A549 (cell line): Measurements from ENCODE around the gene MED12L.

Source experiments
- BHLHE40 ChIP-seq: IDR thresholded peaks from 2 replicates; pipeline ENCODE4 v1.6.1; 2012; ENCODE audit warnings: low read depth, low read length, inconsistent platforms
- HOXA7 ChIP-seq: fragments of 250-450 bp; sonication (Bioruptor Pico); IDR thresholded peaks from 2 replicates; pipeline ENCODE4 v1.5.0; 2020; ENCODE audit warnings: mild to moderate bottlenecking, moderate library complexity
- MYC ChIP-seq: IDR thresholded peaks from 2 replicates; pipeline ENCODE4 v1.6.1; 2012; ENCODE audit warnings: mild to moderate bottlenecking, inconsistent platforms, low read length, improper control_type of control experiment, borderline replicate concordance
- NPAS2 ChIP-seq: fragments of 250-450 bp; sonication (Bioruptor Pico); IDR thresholded peaks from 2 replicates; pipeline ENCODE4 v1.8.0; 2022; ENCODE audit warnings: mild to moderate bottlenecking, moderate library complexity, borderline replicate concordance
- TF ChIP-seq, protein P1 (sequence below): fragments of >200 bp; sonication (Bioruptor Twin); formaldehyde crosslinking; IDR thresholded peaks from 3 replicates; pipeline ENCODE4 v1.5.1; 2016
- TF ChIP-seq, protein P2 (sequence below): fragments of 200-600 bp; sonication (generic); IDR thresholded peaks from 2 replicates; pipeline ENCODE4 v1.6.1; 2016; ENCODE audit warnings: antibody characterized with exemption, mild to moderate bottlenecking, moderate library complexity
- TF ChIP-seq, protein P3 (sequence below): IDR thresholded peaks from 2 replicates; pipeline ENCODE4 v1.6.1; 2012

DNA sequence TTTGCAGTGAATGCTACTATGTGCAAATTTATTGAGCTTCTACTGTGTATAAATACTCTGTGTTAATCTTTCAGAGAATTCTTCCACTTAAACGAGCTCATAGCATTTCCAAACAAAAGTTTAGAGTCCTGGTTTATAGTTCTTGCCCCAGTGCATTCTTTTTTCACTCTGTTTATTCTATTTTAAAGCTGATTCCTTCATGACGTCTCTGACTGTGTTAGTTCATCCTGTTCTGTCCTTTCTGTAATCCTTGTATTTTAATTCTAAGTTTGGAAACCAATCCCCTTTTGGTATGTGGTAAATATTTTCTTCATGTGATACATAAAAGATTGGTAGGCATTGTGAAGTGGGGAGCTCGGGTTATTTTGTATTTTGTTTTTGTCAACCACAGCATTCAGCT lies 174.2 kb downstream of the MED12L start:
- TF ChIP-seq BHLHE40: no peak
- TF ChIP-seq, protein P1, sequence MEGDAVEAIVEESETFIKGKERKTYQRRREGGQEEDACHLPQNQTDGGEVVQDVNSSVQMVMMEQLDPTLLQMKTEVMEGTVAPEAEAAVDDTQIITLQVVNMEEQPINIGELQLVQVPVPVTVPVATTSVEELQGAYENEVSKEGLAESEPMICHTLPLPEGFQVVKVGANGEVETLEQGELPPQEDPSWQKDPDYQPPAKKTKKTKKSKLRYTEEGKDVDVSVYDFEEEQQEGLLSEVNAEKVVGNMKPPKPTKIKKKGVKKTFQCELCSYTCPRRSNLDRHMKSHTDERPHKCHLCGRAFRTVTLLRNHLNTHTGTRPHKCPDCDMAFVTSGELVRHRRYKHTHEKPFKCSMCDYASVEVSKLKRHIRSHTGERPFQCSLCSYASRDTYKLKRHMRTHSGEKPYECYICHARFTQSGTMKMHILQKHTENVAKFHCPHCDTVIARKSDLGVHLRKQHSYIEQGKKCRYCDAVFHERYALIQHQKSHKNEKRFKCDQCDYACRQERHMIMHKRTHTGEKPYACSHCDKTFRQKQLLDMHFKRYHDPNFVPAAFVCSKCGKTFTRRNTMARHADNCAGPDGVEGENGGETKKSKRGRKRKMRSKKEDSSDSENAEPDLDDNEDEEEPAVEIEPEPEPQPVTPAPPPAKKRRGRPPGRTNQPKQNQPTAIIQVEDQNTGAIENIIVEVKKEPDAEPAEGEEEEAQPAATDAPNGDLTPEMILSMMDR: no peak
- TF ChIP-seq HOXA7 (CRISPR knock-in tag): no peak
- no peak for TF ChIP-seq NPAS2 (CRISPR knock-in tag)
- TF ChIP-seq, protein P2, sequence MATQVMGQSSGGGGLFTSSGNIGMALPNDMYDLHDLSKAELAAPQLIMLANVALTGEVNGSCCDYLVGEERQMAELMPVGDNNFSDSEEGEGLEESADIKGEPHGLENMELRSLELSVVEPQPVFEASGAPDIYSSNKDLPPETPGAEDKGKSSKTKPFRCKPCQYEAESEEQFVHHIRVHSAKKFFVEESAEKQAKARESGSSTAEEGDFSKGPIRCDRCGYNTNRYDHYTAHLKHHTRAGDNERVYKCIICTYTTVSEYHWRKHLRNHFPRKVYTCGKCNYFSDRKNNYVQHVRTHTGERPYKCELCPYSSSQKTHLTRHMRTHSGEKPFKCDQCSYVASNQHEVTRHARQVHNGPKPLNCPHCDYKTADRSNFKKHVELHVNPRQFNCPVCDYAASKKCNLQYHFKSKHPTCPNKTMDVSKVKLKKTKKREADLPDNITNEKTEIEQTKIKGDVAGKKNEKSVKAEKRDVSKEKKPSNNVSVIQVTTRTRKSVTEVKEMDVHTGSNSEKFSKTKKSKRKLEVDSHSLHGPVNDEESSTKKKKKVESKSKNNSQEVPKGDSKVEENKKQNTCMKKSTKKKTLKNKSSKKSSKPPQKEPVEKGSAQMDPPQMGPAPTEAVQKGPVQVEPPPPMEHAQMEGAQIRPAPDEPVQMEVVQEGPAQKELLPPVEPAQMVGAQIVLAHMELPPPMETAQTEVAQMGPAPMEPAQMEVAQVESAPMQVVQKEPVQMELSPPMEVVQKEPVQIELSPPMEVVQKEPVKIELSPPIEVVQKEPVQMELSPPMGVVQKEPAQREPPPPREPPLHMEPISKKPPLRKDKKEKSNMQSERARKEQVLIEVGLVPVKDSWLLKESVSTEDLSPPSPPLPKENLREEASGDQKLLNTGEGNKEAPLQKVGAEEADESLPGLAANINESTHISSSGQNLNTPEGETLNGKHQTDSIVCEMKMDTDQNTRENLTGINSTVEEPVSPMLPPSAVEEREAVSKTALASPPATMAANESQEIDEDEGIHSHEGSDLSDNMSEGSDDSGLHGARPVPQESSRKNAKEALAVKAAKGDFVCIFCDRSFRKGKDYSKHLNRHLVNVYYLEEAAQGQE: no peak
- TF ChIP-seq, protein P3, sequence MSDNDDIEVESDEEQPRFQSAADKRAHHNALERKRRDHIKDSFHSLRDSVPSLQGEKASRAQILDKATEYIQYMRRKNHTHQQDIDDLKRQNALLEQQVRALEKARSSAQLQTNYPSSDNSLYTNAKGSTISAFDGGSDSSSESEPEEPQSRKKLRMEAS: no peak
- TF ChIP-seq MYC: no peak
